ENCODE results near the gene UGT1A7. TPM values are rescaled to one million over a fixed set of nuclear protein-coding genes. Genes with fewer than 3 reads are reported as not detected.
A peak's percentile ranks its signal among the peaks of the same experiment; 100 is the strongest.

Gene UGT1A7
- total RNA-seq, 1 donor from 2014 or later: not detected

GRCh38 chr2:233689501-233689900, 7.8 kb downstream of the UGT1A7 start:
- DNase-seq (no peak), ATAC-seq (no peak)
- TF ChIP-seq CTCF (IDR thresholded peaks at IDR 0.05): no peak
- H3K4me3 ChIP-seq: no peak overlapping the region
- H3K4me1 ChIP-seq: no peaks in the 10 kb centered on the region
- no peaks in the 10 kb centered on the region for H3K27me3 ChIP-seq (ENCODE audit: low read depth)
- no peak overlapping the region for H3K27ac ChIP-seq
- intact Hi-C loops (cut with DNase I): no loop called here
- no peaks in the 10 kb centered on the region for H3K9me3 ChIP-seq
- H3K36me3 ChIP-seq: no peaks in the 10 kb centered on the region

- DNase-seq: no peak
- H3K27ac ChIP-seq: no peak overlapping the region
Observed at GRCh38 chr2:233690444-233690843, 8.7 kb downstream of the UGT1A7 start.

GRCh38 chr2:233691443-233692433, 10.0 kb downstream of the UGT1A7 start:
- ATAC-seq (peak in 1 of 2 donors; percentile 64), DNase-seq (no peak)
- intact Hi-C loops (cut with DNase I): no loop called here
- no peaks in the 10 kb centered on the region for H3K4me1 ChIP-seq
- no peaks in the 10 kb centered on the region for H3K9me3 ChIP-seq
- no peak for TF ChIP-seq CTCF (IDR thresholded peaks at IDR 0.05)
- no peaks in the 10 kb centered on the region for H3K27me3 ChIP-seq (ENCODE audit: low read depth)
- H3K4me3 ChIP-seq: no peak overlapping the region
- no peak overlapping the region for H3K27ac ChIP-seq
- no peaks in the 10 kb centered on the region for H3K36me3 ChIP-seq

More at GRCh38 chr2:233690444-233690843, 8.7 kb downstream of the UGT1A7 start:
- Histone ChIP-seq H3K4me1 (no peaks in the 10 kb centered on the region), H3K36me3 (no peaks in the 10 kb centered on the region), H3K27me3 (ENCODE audit: low read depth) (no peaks in the 10 kb centered on the region), H3K9me3 (no peaks in the 10 kb centered on the region), H3K4me3 (no peak overlapping the region)
- intact Hi-C loops (cut with DNase I): no loop called here
- peak in 1 of 2 donors; percentile 37 for ATAC-seq
- no peak for TF ChIP-seq CTCF (IDR thresholded peaks at IDR 0.05)

- Histone ChIP-seq H3K4me1 (no peaks in the 10 kb centered on the region), H3K27ac (no peak within 1 kb of the TSS), H3K9me3 (no peaks in the 10 kb centered on the region), H3K36me3 (no peaks in the 10 kb centered on the region), H3K4me3 (no peak within 1 kb of the TSS), H3K27me3 (ENCODE audit: low read depth) (no peaks in the 10 kb centered on the region)
- no peak for ATAC-seq
- intact Hi-C loops (cut with DNase I): no loop called here
- no peak for DNase-seq
- no peak for TF ChIP-seq CTCF (IDR thresholded peaks at IDR 0.05)
Observed at GRCh38 chr2:233692648-233693047, 10.9 kb downstream of the UGT1A7 start, which contains the start of gene UGT1A6. UGT1A6 (plus strand) TSS chr2:233692890; CDS start chr2:233693005, 115 bp downstream.

GRCh38 chr2:233693963-233694362, 12.3 kb downstream of the UGT1A7 start:
- Histone ChIP-seq H3K27me3 (ENCODE audit: low read depth) (no peaks in the 10 kb centered on the region), H3K27ac (no peak overlapping the region), H3K4me1 (no peaks in the 10 kb centered on the region), H3K36me3 (no peaks in the 10 kb centered on the region), H3K9me3 (no peaks in the 10 kb centered on the region), H3K4me3 (no peak overlapping the region)
- intact Hi-C loops (cut with DNase I): no loop called here
- DNase-seq: no peak
- no peak for TF ChIP-seq CTCF (IDR thresholded peaks at IDR 0.05)
- no peak for ATAC-seq

Measured in lower lobe of right lung (tissue), 2 donors.